ENCODE measurements around the gene MYLK.
"Not testable (repeated sequence)": the region's sequence is repeated elsewhere in the genome, so short reads cannot be mapped to it uniquely, and the experiment has no call there.

The MYLK gene

GRCh38 chr3:123725652-123726400 lies 158.3 kb downstream of the MYLK start:
- H3K4me3 ChIP-seq (ENCODE audit: low read depth, low read length) = no peak overlapping the region

- H3K4me3 ChIP-seq (ENCODE audit: low read depth, low read length) = no peak overlapping the region
Observed at GRCh38 chr3:123724306-123724705, 159.8 kb downstream of the MYLK start.

- H3K4me3 ChIP-seq (ENCODE audit: low read depth, low read length) = no peak overlapping the region
Observed at GRCh38 chr3:123723522-123724168, 160.5 kb downstream of the MYLK start.

GRCh38 chr3:123723070-123723469 lies 161.1 kb downstream of the MYLK start:
- H3K4me3 ChIP-seq (ENCODE audit: low read depth, low read length) = no peak overlapping the region

GRCh38 chr3:123722456-123722855 lies 161.7 kb downstream of the MYLK start:
- no peak overlapping the region for H3K4me3 ChIP-seq (ENCODE audit: low read depth, low read length)

DNA sequence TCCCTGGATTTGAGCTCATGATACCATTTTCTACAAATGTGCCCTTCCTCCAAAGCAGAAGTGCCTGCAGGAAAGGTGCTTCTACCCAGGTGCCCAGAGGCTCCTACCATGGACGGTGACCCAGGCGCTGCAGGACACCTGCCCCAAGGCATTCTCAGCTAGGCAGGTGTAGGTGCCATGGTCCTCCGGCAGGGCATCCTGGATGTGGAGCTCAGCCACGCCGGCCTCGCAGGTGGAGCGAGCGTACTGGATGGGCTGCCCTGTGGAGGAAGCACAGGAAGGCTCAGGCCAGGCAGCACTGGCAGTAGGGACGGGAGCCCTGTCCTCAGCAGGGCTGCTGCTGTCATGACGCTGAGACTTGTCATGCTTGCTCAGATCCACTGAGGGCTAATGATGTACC lies 162.1 kb downstream of the MYLK start:
- H3K4me3 ChIP-seq (ENCODE audit: low read depth, low read length) = no peak overlapping the region

GRCh38 chr3:123721095-123721689 lies 162.9 kb downstream of the MYLK start:
- not testable (repeated sequence) for H3K4me3 ChIP-seq (ENCODE audit: low read depth, low read length)

DNA sequence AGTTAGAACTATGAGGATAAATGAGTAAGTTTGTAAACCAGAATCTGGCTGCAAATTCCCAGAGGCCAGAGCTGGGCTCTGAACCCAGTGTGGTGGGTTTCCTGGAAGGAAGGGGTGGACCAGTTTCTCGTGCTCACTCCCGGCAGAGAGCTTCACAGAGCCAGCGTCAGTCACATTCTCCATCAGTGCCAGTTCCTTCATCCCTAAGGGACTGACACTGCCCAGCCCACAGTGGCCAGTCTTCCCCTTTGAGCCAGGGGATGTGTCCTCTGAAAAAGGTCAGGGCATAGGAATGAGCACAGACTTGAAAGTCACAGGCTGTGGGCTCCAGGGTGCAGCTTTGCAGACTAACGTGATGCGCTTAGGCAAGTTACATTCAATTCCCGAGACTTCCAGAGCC lies 163.5 kb downstream of the MYLK start:
- no peak overlapping the region for H3K4me3 ChIP-seq (ENCODE audit: low read depth, low read length)

GRCh38 chr3:123719862-123720453 lies 164.2 kb downstream of the MYLK start:
- H3K4me3 ChIP-seq (ENCODE audit: low read depth, low read length) = no peak overlapping the region

DNA sequence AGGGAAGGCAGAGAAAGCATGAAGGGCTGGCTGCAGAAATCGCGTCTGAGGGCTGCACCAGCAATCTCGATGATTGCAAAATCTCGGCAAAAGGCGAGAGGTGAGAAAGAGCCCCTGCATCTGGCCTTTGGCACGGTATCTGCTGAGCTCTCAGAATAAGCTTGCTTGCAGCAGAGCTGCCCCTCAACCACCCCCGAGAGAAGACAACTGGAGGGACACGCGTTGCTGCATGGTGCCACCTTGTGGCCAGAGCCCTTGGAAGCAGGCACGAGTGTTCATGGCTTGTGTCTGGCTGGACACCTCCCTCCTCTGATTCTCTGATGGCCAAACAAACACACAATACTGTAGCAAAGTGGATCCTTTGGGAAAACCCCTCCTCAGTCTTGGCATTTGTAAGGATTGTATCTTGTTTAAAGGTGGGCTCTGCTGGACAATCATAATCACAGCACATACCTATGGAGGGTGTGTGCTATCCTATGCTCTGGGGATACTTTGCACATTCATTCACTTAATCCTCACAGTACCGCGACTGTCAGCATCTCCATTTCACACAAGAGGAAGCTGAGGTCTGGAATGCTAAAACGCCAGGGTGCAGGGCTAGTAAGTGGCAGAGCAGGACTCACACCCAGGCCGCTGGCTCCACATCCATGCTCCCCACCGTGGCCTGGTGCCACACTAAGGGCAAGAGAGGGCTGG lies 164.9 kb downstream of the MYLK start:
- H3K4me3 ChIP-seq (ENCODE audit: low read depth, low read length) = not testable (repeated sequence)

GRCh38 chr3:123718108-123718507 lies 166.0 kb downstream of the MYLK start:
- H3K4me3 ChIP-seq (ENCODE audit: low read depth, low read length) = no peak overlapping the region

DNA sequence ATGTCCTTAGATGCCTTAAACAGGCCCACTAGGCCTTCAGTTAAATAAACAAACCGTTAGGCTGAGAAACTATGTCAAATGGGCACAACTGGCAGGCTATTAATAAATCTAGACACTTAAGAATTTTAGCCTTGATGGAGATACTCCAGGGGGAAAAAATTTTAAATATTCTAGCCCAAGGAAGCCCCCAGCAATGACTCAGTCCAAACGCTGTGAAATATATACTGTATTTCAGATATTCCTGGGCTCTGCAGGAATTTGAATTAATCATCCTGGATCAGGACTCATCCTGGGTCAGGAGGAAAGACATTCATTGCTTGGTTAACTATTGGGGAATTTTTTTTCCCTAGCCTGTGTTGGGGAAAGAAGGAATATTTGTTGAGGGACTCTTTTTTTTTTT lies 166.7 kb downstream of the MYLK start:
- not testable (repeated sequence) for H3K4me3 ChIP-seq (ENCODE audit: low read depth, low read length)

DNA sequence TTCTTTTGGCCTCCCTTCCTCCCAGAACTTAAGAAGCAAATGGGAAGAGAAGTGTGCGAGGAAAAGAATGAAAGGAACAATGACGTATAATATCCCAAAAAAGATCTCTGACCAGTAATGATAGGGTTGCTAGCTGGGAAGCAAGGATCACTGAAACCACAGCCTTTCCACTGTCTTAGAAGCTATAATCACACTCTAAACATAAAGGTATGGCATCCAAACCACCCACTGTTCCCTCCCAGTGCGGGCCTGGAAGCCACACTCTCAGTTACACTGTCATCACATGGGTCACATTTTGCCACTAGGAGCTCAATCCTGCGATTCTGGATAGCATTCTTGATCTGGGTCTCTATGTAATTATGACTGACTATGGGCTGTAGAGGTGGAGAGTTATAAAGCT lies 167.7 kb downstream of the MYLK start:
- no peak overlapping the region for H3K4me3 ChIP-seq (ENCODE audit: low read depth, low read length)

DNA sequence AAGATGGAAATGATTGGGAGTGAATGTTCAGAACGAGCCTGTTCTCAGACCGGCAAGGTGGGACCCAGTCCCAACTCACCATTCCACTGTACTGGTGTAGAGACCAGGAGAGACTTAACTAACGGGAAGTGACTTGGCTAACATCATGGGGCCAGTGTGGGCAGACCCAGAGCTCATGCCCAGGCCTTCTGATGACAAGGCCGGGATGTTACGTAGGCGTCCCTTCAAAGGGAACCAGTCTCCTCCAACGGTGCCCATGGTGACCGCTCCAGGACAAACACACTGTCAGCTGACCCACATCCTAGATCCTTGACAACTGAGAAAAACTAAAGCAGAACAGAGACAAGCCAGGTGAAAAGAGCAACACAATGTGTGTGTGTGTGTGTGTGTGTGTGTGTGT lies 170.9 kb downstream of the MYLK start:
- no peak overlapping the region for H3K4me3 ChIP-seq (ENCODE audit: low read depth, low read length)

- no peak overlapping the region for H3K4me3 ChIP-seq (ENCODE audit: low read depth, low read length)
Observed at GRCh38 chr3:123712077-123712860, 171.9 kb downstream of the MYLK start.

GRCh38 chr3:123711356-123711755 lies 172.8 kb downstream of the MYLK start:
- H3K4me3 ChIP-seq (ENCODE audit: low read depth, low read length) = no peak overlapping the region

GRCh38 chr3:123708531-123708930 lies 175.6 kb downstream of the MYLK start:
- no peak overlapping the region for H3K4me3 ChIP-seq (ENCODE audit: low read depth, low read length)

- not testable (repeated sequence) for H3K4me3 ChIP-seq (ENCODE audit: low read depth, low read length)
Observed at GRCh38 chr3:123707641-123708040, 176.5 kb downstream of the MYLK start.

DNA sequence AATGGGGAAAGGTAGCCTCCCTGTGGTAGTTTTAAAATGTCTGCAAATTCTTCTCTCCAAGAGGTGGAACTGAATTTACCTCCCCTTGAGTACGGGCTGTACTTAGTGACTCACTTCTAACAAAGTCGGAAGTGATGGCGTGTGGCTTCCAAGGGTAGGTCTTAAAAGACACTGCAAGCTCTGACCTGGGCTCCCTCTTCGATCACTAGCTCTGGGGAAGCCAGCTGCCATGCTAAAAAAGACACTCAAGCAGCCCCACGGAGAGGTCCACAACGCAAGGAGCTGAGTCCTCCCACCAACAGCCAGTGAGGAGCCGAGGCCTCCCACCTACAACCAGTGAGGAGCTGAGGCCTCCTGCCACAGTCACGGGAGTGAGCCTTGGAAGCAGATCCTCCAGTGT lies 177.3 kb downstream of the MYLK start:
- no peak overlapping the region for H3K4me3 ChIP-seq (ENCODE audit: low read depth, low read length)

GRCh38 chr3:123705488-123706285 lies 178.4 kb downstream of the MYLK start:
- no peak overlapping the region for H3K4me3 ChIP-seq (ENCODE audit: low read depth, low read length)

Measured in iPS-11a (cell line).